A549 (cell line): ENCODE data around the gene TM4SF5.

Experiments
- EP300 ChIP-seq, 2 experiments: fragments of >200 bp; sonication (Bioruptor Twin); formaldehyde crosslinking; IDR thresholded peaks; 2 replicates in 1 of 2; 3 replicates in 1 of 2; pipeline ENCODE4 v1.6.1; 2016 to 2017
- ESRRA ChIP-seq: fragments of 150-350 bp; IDR thresholded peaks from 2 replicates; pipeline ENCODE4 v1.6.1; 2014; ENCODE audit warnings: mild to moderate bottlenecking, low read length, borderline replicate concordance
- JUN ChIP-seq, 2 experiments: fragments of >200 bp; sonication (Bioruptor Twin); formaldehyde crosslinking; IDR thresholded peaks; 2 replicates in 1 of 2; 3 replicates in 1 of 2; pipeline ENCODE4 v1.6.1; 2016 to 2017
- POLR2A ChIP-seq: IDR thresholded peaks from 2 replicates; pipeline ENCODE4 v1.6.1; 2012; ENCODE audit warnings: mild to moderate bottlenecking, low read length
- RAD21 ChIP-seq, 2 experiments: fragments of >200 bp in 1 of 2; sonication (Bioruptor Twin) in 1 of 2; formaldehyde crosslinking in 1 of 2; IDR thresholded peaks in 1 of 2; conservative IDR thresholded peaks in 1 of 2; 2 replicates in 1 of 2; 3 replicates in 1 of 2; pipeline ENCODE4 v1.6.1; 2012 to 2018; ENCODE audit warnings: inconsistent platforms in 1 of 2
- SREBF2 ChIP-seq: fragments of 450-650 bp; IDR thresholded peaks from 2 replicates; pipeline ENCODE4 v1.6.1; 2014; ENCODE audit warnings: mild to moderate bottlenecking, moderate library complexity
- ZFP36 ChIP-seq: fragments of 450-650 bp; IDR thresholded peaks from 2 replicates; pipeline ENCODE4 v1.6.1; 2014; ENCODE audit warnings: borderline replicate concordance; ENCODE audit not compliant: partially characterized antibody
- TF ChIP-seq, protein P1 (sequence below): fragments of >200 bp; sonication (Bioruptor Twin); formaldehyde crosslinking; IDR thresholded peaks from 3 replicates; pipeline ENCODE4 v1.5.1; 2016
- TF ChIP-seq, protein P2 (sequence below): fragments of 450-650 bp; IDR thresholded peaks from 2 replicates; pipeline ENCODE4 v1.6.1; 2014; ENCODE audit warnings: antibody characterized with exemption
- TF ChIP-seq, protein P3 (sequence below): fragments of 250-450 bp; sonication (Bioruptor Pico); IDR thresholded peaks from 2 replicates; pipeline ENCODE4 v1.5.0; 2021; ENCODE audit warnings: mild to moderate bottlenecking, moderate library complexity, borderline replicate concordance

DNA sequence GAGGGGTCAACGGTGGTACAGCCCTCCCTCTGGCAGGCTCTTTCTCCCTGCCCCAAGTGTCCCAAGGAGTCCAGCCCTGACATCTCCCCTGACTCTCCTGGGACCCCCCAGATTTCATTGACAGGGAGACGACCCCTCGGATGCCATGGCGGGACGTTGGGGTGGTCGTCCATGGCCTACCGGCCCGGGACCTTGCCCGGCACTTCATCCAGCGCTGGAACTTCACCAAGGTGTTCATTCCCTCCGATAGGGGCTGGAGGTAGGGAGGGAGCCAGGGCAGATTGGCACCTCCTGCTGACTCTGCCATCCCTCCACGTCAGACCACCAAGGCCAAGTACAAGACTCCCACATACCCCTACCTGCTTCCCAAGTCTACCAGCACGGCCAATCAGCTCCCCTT is 45.1 kb downstream of the TM4SF5 start:
- no peak for TF ChIP-seq EP300 (IDR thresholded peaks at IDR 0.05)
- TF ChIP-seq, protein P1, sequence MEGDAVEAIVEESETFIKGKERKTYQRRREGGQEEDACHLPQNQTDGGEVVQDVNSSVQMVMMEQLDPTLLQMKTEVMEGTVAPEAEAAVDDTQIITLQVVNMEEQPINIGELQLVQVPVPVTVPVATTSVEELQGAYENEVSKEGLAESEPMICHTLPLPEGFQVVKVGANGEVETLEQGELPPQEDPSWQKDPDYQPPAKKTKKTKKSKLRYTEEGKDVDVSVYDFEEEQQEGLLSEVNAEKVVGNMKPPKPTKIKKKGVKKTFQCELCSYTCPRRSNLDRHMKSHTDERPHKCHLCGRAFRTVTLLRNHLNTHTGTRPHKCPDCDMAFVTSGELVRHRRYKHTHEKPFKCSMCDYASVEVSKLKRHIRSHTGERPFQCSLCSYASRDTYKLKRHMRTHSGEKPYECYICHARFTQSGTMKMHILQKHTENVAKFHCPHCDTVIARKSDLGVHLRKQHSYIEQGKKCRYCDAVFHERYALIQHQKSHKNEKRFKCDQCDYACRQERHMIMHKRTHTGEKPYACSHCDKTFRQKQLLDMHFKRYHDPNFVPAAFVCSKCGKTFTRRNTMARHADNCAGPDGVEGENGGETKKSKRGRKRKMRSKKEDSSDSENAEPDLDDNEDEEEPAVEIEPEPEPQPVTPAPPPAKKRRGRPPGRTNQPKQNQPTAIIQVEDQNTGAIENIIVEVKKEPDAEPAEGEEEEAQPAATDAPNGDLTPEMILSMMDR = no peak
- TF ChIP-seq POLR2A = no peak
- TF ChIP-seq SREBF2 = no peak
- TF ChIP-seq, protein P2, sequence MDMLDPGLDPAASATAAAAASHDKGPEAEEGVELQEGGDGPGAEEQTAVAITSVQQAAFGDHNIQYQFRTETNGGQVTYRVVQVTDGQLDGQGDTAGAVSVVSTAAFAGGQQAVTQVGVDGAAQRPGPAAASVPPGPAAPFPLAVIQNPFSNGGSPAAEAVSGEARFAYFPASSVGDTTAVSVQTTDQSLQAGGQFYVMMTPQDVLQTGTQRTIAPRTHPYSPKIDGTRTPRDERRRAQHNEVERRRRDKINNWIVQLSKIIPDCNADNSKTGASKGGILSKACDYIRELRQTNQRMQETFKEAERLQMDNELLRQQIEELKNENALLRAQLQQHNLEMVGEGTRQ = no peak
- TF ChIP-seq ZFP36 = no peak
- TF ChIP-seq RAD21 (conservative IDR thresholded peaks at IDR 0.05 in 1 of 2, IDR thresholded peaks at IDR 0.05 in 1 of 2) = no peak
- no peak for TF ChIP-seq JUN (IDR thresholded peaks at IDR 0.05)
- TF ChIP-seq ESRRA = no peak
- TF ChIP-seq, protein P3, sequence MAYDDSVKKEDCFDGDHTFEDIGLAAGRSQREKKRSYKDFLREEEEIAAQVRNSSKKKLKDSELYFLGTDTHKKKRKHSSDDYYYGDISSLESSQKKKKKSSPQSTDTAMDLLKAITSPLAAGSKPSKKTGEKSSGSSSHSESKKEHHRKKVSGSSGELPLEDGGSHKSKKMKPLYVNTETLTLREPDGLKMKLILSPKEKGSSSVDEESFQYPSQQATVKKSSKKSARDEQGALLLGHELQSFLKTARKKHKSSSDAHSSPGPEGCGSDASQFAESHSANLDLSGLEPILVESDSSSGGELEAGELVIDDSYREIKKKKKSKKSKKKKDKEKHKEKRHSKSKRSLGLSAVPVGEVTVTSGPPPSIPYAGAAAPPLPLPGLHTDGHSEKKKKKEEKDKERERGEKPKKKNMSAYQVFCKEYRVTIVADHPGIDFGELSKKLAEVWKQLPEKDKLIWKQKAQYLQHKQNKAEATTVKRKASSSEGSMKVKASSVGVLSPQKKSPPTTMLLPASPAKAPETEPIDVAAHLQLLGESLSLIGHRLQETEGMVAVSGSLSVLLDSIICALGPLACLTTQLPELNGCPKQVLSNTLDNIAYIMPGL (CRISPR knock-in tag) = no peak
